Left lung (tissue), 10 donors: ENCODE data around the gene KLC1. TPM values are rescaled to one million over a fixed set of nuclear protein-coding genes. Genes with fewer than 3 reads are reported as not detected.

Source experiments
- ATAC-seq: fragments of 200-7000 bp; cut with Tn5 transposase; one replicate; pipeline ENCODE4 v1.9.1; 2020; ENCODE audit warnings: moderate library complexity
- DNase-seq, 4 donors: peaks; one replicate each; pipeline ENCODE4 v3.0.0-alpha.2; 2013 to 2020
- H3K27ac ChIP-seq, 2 donors: fragments of 200-600 bp; sonication (generic) in 1 of 2; one replicate each; pipeline versions ENCODE4 v1.5.0 to v1.8.0; 2020 to 2021
- H3K27me3 ChIP-seq, 2 donors: fragments of 200-600 bp; sonication (generic) in 1 of 2; one replicate each; pipeline versions ENCODE4 v1.5.0 to v1.8.0; 2020 to 2021
- H3K36me3 ChIP-seq, 2 donors: fragments of 200-600 bp; sonication (generic) in 1 of 2; one replicate each; pipeline versions ENCODE4 v1.5.0 to v1.8.0; 2020 to 2021
- H3K4me1 ChIP-seq, 2 donors: fragments of 200-600 bp; one replicate each; pipeline ENCODE4 v1.8.0; 2021
- H3K4me3 ChIP-seq, 2 donors: fragments of 200-600 bp; sonication (generic) in 1 of 2; one replicate each; pipeline versions ENCODE4 v1.5.0 to v1.8.0; 2020 to 2021; ENCODE audit warnings: mild to moderate bottlenecking in 1 of 2
- H3K9me3 ChIP-seq, 2 donors: fragments of 200-600 bp; sonication (generic) in 1 of 2; one replicate each; pipeline versions ENCODE4 v1.5.0 to v1.8.0; 2020 to 2021
- intact Hi-C, 2 donors: fragments of 100-400 bp; cut with DNase I; formaldehyde crosslinking; loops; one replicate each; pipeline versions ENCODE4 v1.11.2 to v1.14.2; 2022
- polyA plus RNA-seq, 6 donors: library from polyadenylated mRNA; unstranded; fragments of 120-200 nt; gene quantifications; one replicate each; pipeline ENCODE4 v1.2.1, GENCODE V29; 2013; ENCODE audit not compliant: insufficient read length in 6 of 6
- total RNA-seq, 2 donors: library from RNA; stranded (reverse); fragmentation: NEBNext Ultra II Directional; extraction: Animal tissue kit (Norgen Biotek cat#: 25700); gene quantifications; one replicate each; pipeline ENCODE4 v1.2.1, GENCODE V29; 2021
- TF ChIP-seq, protein P1 (sequence below), 2 donors: fragments of 200-600 bp; sonication (generic) in 1 of 2; IDR thresholded peaks; one replicate each; pipeline versions ENCODE4 v1.5.0 to v1.8.0; 2021; ENCODE audit warnings: antibody characterized with exemption in 2 of 2
- donor health status: DM: no; HTN: yes; CAD: no.
- donor health status: DM: no; HTN: no; CAD: no.

Gene KLC1
- total and polyA plus RNA-seq, 8 donors: 126 to 185 (median 156) TPM

DNA sequence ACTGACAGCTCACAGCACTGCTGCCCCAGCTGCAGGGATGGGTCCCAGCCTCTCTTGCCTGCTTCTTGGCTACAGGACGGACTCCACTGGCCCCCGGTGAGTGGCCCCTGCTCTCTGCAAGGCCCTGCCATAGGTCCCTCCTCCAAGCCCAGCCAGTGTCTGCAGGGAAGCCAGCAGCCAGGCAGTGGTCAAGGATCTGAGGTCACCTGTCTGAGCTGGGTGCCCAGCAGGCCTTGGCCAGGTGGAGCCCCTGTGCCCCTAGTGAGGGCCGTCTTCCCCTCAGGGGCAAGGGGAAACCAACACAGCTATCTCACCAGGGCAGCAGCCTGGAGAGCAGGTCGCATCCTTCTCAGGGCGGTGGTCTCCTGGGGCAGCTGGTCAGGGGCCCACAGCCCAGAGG, 73.1 kb downstream of the KLC1 start:
- Histone ChIP-seq H3K36me3 (peaks cover 0 to 93% of the 10 kb centered on the region in 2 donors), H3K4me1 (peaks cover 7 to 54% of the 10 kb centered on the region in 2 donors)

DNA sequence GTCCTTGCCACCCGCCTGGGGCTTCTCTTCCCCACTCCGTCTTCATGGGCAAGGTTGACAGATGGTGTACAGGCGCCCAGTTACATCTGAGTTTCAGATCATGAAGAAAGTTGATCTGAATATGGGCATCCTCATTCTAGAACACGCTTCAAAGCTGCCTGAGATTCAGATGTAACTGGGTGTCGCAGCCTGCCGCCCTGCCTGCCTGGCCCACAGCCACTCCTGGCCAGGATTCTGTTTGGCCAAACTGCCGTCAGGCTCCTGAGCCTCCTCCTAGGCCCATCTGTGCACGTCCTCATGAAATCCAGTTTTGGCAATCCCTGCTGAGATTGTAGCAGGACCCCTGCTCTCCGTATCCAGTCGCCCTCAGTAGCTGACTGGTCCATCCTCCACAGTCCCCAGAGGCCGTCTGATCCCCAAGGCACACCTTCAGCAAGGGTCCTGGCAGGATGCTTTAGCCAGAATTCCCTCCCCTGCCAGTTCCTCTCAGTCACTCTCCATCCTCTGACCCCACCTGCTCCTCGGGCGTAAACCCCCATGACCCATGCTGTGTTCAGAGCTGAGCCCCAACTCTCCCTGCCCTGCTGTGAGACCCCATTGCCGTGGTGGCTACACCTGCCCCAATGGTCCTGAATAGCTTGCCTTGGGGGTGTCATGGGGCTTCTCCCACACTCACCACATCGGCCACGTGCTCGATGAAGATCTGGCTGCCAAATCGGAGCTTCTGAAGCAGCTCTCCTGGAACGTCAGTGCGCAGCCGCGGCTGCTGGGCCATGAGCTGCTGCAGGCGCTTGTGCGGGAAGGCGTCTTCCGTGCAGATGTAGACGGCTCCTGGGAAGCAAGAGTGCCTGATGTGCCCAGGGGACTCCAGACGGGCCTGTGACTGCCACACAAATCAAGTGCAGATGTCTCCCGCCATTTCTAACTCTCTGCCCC, 73.8 kb downstream of the KLC1 start:
- TF ChIP-seq, protein P1, sequence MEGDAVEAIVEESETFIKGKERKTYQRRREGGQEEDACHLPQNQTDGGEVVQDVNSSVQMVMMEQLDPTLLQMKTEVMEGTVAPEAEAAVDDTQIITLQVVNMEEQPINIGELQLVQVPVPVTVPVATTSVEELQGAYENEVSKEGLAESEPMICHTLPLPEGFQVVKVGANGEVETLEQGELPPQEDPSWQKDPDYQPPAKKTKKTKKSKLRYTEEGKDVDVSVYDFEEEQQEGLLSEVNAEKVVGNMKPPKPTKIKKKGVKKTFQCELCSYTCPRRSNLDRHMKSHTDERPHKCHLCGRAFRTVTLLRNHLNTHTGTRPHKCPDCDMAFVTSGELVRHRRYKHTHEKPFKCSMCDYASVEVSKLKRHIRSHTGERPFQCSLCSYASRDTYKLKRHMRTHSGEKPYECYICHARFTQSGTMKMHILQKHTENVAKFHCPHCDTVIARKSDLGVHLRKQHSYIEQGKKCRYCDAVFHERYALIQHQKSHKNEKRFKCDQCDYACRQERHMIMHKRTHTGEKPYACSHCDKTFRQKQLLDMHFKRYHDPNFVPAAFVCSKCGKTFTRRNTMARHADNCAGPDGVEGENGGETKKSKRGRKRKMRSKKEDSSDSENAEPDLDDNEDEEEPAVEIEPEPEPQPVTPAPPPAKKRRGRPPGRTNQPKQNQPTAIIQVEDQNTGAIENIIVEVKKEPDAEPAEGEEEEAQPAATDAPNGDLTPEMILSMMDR (IDR thresholded peaks at IDR 0.05): no peak

More for the DNA sequence above, 73.1 kb downstream of the KLC1 start:
- no peak overlapping the region for H3K27ac ChIP-seq
- H3K4me3 ChIP-seq: no peak overlapping the region
- TF ChIP-seq, protein P1 (IDR thresholded peaks at IDR 0.05): no peak
- DNase-seq (peak in 1 of 4 donors; percentile 67), ATAC-seq (no peak)
- intact Hi-C loops: no loop called here
- H3K27me3 ChIP-seq: no peaks in the 10 kb centered on the region
- no peaks in the 10 kb centered on the region for H3K9me3 ChIP-seq

DNA sequence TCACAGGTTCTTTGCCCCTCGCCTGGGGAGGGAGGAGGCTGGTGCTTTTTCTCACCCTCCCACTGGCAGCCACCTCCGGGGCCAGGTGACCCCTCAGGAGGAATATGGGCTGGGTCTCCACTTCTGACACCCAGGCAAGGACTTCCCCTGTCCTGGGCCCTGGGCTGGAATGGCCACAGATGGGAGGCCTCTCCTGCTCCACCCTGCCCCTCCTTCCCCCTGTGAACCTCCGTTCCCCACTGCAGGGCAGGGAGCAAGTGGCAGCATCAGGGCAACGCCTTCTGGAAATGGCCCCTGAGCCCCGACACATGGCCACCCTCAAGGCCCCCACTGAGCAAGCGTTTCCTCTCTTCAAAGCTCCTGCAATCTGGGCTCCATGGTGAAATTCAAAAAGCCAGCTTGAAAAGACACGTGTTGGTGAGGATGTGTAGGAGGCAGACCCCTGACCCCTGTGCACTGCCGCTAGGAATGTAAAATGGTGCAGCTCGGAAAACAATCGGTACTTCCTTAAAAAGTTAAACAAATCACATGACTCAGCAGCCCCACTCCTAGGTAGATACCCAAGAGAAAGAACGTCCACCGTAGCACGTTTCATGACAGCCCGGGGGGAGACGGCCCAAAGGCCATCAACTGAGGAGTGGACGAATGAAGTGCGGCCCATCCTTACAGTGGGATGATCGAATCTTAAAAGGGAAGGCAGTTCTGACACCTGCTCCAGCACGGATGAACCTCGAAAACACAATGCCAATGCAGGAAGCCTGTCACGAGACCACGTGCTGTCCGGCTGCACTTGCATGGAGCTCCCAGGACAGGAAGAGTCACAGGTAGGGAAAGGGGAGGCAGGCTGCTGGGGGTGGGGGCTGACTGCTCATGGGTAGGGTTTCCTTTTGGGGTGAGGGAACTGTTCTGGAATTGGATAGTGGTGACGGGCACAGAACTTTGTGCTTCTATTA, 74.7 kb downstream of the KLC1 start:
- peaks cover 7 to 38% of the 10 kb centered on the region in 2 donors for H3K4me1 ChIP-seq
- H3K27ac ChIP-seq: no peak overlapping the region
- H3K4me3 ChIP-seq: no peak overlapping the region
- peak in 1 of 4 donors; percentile 57 for DNase-seq
- TF ChIP-seq, protein P1 (IDR thresholded peaks at IDR 0.05): no peak
- no peaks in the 10 kb centered on the region for H3K9me3 ChIP-seq
- H3K27me3 ChIP-seq: no peaks in the 10 kb centered on the region
- no peak for ATAC-seq
- intact Hi-C loops: no loop called here
- peaks cover 0 to 94% of the 10 kb centered on the region in 2 donors for H3K36me3 ChIP-seq

More for the DNA sequence above, 73.8 kb downstream of the KLC1 start:
- ATAC-seq: no peak
- intact Hi-C loops: no loop called here
- Histone ChIP-seq H3K36me3 (peaks cover 0 to 94% of the 10 kb centered on the region in 2 donors), H3K4me3 (no peak overlapping the region), H3K27me3 (no peaks in the 10 kb centered on the region), H3K27ac (no peak overlapping the region), H3K9me3 (no peaks in the 10 kb centered on the region), H3K4me1 (peaks cover 7 to 47% of the 10 kb centered on the region in 2 donors)
- DNase-seq: peak in 1 of 4 donors; percentile 39

DNA sequence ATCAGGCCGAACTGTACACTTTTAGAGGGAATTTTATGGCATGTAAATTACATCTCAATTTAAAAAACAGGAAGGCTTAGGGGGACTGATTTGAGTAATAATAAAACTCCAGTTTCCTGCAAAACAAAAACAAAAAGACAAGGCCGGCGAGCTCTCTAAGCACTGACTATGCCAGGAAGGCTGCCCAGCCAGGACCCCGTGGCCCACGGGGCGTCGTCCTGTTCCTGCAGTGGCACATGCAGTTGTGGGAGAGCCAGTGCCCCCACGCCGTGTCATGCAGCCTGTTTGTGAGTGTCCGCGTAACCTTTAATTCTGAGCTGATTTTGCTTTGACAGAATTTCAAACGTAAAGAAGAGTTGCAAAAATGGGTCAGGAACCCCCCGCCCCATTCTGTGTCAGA, 75.7 kb downstream of the KLC1 start:
- Histone ChIP-seq H3K27ac (peak overlapping the region; percentile 48 to 51), H3K4me1 (peaks cover 7 to 33% of the 10 kb centered on the region in 2 donors), H3K4me3 (no peak overlapping the region), H3K27me3 (no peaks in the 10 kb centered on the region), H3K9me3 (no peaks in the 10 kb centered on the region), H3K36me3 (peaks cover 0 to 91% of the 10 kb centered on the region in 2 donors)
- DNase-seq (peak in 1 of 4 donors; percentile 67), ATAC-seq (no peak)
- intact Hi-C loops: no loop called here
- TF ChIP-seq, protein P1 (IDR thresholded peaks at IDR 0.05): no peak
